Ascending aorta (tissue), 2 donors: Measurements from ENCODE around the gene C4orf17. TPM values are rescaled to one million over a fixed set of nuclear protein-coding genes. Genes with fewer than 3 reads are reported as not detected.

Experiments
- DNase-seq, 2 donors: peaks; one replicate each; pipeline ENCODE4 v3.0.0-alpha.2; 2019; ENCODE audit warnings: low spot score in 2 of 2
- H3K27ac ChIP-seq, 2 donors: fragments of 200-600 bp; sonication (generic); one replicate each; pipeline ENCODE4 v1.5.1; 2016 to 2017; ENCODE audit warnings: mild to moderate bottlenecking in 1 of 2
- H3K27me3 ChIP-seq: fragments of 200-600 bp; sonication (generic); one replicate; pipeline ENCODE4 v1.5.1; 2017
- H3K36me3 ChIP-seq, 2 donors: fragments of 200-600 bp; sonication (generic); one replicate each; pipeline ENCODE4 v1.5.1; 2016
- H3K4me1 ChIP-seq, 2 donors: fragments of 200-600 bp; sonication (generic); one replicate each; pipeline ENCODE4 v1.5.1; 2016 to 2017; ENCODE audit warnings: mild to moderate bottlenecking in 1 of 2
- H3K4me3 ChIP-seq, 2 donors: fragments of 200-600 bp; sonication (generic); one replicate each; pipeline ENCODE4 v1.5.1; 2016 to 2017; ENCODE audit warnings: mild to moderate bottlenecking in 1 of 2
- H3K9me3 ChIP-seq, 2 donors: fragments of 200-600 bp; sonication (generic); one replicate each; pipeline ENCODE4 v1.5.1; 2016
- intact Hi-C: fragments of 100-400 bp; cut with DNase I; formaldehyde crosslinking; loops from one replicate; pipeline ENCODE4 v1.15.1; 2023
- total RNA-seq: library from RNA; depleted of rRNA; stranded (reverse); fragments of >200 nt; gene quantifications from one replicate; pipeline ENCODE4 v1.1.0, GENCODE V29; 2016
- TF ChIP-seq, protein P1 (sequence below), 3 experiments: fragments of 200-600 bp in 2 of 3; fragments of 450-650 bp in 1 of 3; sonication (generic) in 2 of 3; IDR thresholded peaks; one replicate each; pipeline ENCODE4 v1.5.1; 2016 to 2019; ENCODE audit warnings: antibody characterized with exemption in 3 of 3, mild to moderate bottlenecking in 1 of 3, moderate library complexity in 1 of 3

The C4orf17 gene
- total RNA-seq, 1 donor from 2014 or later = not detected

DNA sequence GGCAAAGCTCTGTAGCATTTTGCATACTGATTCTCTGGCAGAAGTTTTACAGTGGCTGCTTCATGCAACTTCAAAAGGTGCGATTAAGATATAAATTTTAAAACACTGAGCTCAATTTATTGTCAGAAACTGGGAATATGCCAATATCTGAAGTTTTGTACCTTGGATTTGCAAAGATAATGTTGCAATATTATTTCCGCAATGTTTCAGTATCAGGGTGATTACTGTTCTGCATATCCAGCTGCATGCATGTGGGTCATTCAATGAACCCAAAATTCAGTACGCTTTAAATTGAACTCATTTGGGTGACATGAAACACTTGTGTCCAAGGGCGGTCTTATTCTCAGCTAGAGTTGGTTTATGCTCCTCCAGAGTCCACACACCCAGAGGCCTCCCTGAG, 26.9 kb downstream of the C4orf17 start:
- Histone ChIP-seq H3K4me3 (no peak overlapping the region), H3K27ac (no peak overlapping the region), H3K36me3 (no peaks in the 10 kb centered on the region), H3K27me3 (no peaks in the 10 kb centered on the region), H3K4me1 (no peaks in the 10 kb centered on the region), H3K9me3 (no peaks in the 10 kb centered on the region)
- intact Hi-C loops = no loop called here
- TF ChIP-seq, protein P1, sequence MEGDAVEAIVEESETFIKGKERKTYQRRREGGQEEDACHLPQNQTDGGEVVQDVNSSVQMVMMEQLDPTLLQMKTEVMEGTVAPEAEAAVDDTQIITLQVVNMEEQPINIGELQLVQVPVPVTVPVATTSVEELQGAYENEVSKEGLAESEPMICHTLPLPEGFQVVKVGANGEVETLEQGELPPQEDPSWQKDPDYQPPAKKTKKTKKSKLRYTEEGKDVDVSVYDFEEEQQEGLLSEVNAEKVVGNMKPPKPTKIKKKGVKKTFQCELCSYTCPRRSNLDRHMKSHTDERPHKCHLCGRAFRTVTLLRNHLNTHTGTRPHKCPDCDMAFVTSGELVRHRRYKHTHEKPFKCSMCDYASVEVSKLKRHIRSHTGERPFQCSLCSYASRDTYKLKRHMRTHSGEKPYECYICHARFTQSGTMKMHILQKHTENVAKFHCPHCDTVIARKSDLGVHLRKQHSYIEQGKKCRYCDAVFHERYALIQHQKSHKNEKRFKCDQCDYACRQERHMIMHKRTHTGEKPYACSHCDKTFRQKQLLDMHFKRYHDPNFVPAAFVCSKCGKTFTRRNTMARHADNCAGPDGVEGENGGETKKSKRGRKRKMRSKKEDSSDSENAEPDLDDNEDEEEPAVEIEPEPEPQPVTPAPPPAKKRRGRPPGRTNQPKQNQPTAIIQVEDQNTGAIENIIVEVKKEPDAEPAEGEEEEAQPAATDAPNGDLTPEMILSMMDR (IDR thresholded peaks at IDR 0.05) = no peak
- DNase-seq = no peak

DNA sequence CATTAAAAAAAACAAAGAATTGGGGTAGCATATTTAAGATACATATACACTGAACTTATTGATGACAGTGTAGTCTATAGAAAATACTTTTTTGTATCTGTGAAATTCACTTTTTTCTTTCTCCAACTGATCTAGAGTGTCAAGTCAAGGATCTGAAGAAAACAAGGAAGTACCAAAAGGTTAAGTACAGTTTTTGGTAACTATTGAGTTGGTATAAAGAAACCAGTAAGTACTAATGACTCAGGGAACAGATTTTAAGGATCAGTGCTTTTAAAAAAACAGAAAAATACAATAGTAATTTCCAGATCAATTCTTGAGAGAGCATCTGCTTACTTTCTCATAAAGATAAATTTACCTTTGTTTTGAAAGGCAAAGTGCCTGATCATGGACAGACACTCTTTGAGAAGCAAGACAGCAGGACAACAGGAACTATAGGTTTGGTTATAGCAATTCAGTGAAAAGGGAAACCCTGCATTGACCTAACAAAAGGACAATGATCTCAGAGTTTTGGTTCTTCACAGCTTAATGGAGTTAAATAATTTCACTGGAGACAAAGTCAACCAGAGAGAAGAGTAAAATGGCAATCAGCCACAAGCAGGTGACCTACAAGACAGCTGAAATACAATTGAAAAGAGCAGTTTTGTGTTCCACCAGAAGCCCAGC, 29.6 kb downstream of the C4orf17 start:
- H3K27me3 ChIP-seq = no peaks in the 10 kb centered on the region
- intact Hi-C loops = no loop called here
- H3K36me3 ChIP-seq = no peaks in the 10 kb centered on the region
- no peaks in the 10 kb centered on the region for H3K4me1 ChIP-seq
- H3K4me3 ChIP-seq = no peak overlapping the region
- H3K27ac ChIP-seq = no peak overlapping the region
- H3K9me3 ChIP-seq = no peaks in the 10 kb centered on the region
- TF ChIP-seq, protein P1 (IDR thresholded peaks at IDR 0.05) = no peak
- no peak for DNase-seq

DNA sequence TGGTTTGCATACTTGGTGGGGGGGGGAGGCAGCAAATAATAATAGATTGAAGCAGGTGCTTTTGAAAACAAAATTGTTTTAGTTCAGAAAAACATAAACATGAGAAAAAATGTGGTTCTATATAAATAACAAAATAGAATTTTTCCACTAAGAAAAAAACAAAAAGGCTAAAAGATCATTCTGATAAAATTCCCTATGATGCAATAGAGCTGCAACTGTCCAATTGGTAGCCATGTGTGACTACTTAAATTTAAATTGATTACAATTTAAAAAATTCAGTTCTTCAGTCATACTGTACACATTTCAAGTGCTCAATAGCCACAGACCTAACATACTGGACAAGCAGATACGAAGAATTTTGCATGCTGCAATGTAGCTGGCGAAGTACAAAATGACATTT, 42.1 kb downstream of the C4orf17 start:
- no peak for DNase-seq
- Histone ChIP-seq H3K27ac (no peak overlapping the region), H3K4me3 (no peak overlapping the region), H3K4me1 (no peaks in the 10 kb centered on the region), H3K27me3 (no peaks in the 10 kb centered on the region), H3K9me3 (no peaks in the 10 kb centered on the region), H3K36me3 (peaks cover 0 to 5% of the 10 kb centered on the region in 2 donors)
- intact Hi-C loops = no loop called here
- TF ChIP-seq, protein P1 (IDR thresholded peaks at IDR 0.05) = no peak

DNA sequence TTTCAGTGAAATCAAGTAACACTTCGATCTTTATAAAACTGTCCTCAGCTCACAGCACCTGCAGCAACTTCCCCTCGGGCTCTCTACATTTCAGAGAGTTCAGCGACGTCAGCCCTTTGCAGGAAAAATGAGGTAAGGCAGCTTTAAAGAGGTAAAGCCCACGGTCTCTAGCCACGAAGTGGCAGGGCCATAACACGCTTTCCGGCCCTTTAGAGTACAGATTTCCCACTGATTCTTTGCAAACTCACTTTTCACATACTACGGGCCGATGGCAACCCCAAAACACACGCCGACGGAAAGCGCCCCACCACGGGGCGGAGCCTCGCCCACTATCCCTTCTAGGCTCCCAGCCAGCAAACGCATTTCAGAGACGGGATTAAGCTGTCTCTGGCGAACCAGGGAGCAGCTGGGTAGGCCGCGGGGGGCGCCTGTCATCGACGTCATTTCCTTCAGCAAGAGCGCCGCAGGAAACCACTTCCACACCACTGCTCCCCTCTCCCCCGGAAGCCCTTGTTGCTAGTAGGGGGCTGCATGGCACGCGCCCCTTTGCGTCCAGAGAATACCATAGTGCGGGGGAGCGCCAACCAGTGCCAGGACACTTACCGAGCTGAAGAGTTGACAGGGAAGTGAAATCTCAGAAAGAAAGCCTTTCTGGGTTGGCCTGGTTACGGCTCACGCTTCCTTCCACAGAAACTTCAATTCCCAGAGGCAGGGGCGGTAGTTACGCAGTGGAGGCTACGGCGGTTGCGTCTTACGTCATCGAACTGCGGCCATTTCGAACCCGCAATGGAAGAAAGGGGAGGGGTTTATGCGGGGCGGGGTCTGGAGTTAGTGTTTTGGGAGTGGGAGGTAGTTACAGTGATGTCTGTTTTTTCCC, 52.7 kb downstream of the C4orf17 start, which contains the start of gene TRMT10A:
Gene TRMT10A (minus strand): TSS at position 730 of the 877 bp plus-strand sequence. CDS start 4,701 bp downstream, outside the sequence.
- Histone ChIP-seq H3K4me1 (peaks cover 5 to 8% of the 10 kb centered on the region in 2 donors), H3K27me3 (no peaks in the 10 kb centered on the region), H3K4me3 (peak within 1 kb of the TSS; percentile 75 to 79), H3K27ac (peak within 1 kb of the TSS; percentile 97), H3K9me3 (no peaks in the 10 kb centered on the region), H3K36me3 (no peaks in the 10 kb centered on the region)
- TF ChIP-seq, protein P1 (IDR thresholded peaks at IDR 0.05) = peak in 2 of 3 experiments; percentile 23 to 24
- intact Hi-C loops = loop anchor here (1.0 to 10.0 kb wide), 8 partner anchors 47 to 387 kb away; partner anchors contain the start of genes ADH1B, C4orf54, H2AZ1 and LAMTOR3
- DNase-seq = peak; percentile 85 to 99

DNA sequence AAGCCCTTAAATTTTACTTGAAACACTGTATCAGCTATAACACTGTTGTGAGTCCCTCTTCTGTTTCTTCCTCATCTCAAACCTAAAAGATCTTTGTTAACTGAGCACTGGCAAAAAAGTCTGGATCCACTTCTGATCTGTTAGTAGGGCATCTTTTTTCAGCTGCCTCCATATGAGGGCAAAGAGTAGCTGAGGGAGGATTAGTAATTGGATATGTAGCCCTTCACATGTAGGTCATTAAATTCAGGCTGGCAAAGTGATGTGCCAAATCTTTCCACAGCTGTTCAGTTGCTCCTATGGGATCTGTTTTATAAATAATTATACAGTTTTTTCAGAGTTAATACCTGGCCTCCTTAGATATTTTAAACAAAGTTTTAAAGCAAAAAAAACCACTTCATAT, 54.1 kb downstream of the C4orf17 start:
- intact Hi-C loops = loop anchor here (2.0 to 10.0 kb wide), 5 partner anchors 46 to 240 kb away; partner anchors contain the start of genes ADH1B and C4orf54
- Histone ChIP-seq H3K27ac (peak overlapping the region in 1 of 2 donors; percentile 13), H3K4me3 (no peak overlapping the region), H3K9me3 (no peaks in the 10 kb centered on the region), H3K4me1 (peaks cover 5 to 8% of the 10 kb centered on the region in 2 donors), H3K27me3 (no peaks in the 10 kb centered on the region), H3K36me3 (no peaks in the 10 kb centered on the region)
- DNase-seq = no peak
- TF ChIP-seq, protein P1 (IDR thresholded peaks at IDR 0.05) = no peak
